NCI-H774 (cell line): ENCODE data around the gene ARHGEF10L.

Experiments used
- DNase-seq: peaks from one replicate; lab custom pipeline; 2025; lab: John Stamatoyannopoulos, UW

Gene ARHGEF10L

DNA sequence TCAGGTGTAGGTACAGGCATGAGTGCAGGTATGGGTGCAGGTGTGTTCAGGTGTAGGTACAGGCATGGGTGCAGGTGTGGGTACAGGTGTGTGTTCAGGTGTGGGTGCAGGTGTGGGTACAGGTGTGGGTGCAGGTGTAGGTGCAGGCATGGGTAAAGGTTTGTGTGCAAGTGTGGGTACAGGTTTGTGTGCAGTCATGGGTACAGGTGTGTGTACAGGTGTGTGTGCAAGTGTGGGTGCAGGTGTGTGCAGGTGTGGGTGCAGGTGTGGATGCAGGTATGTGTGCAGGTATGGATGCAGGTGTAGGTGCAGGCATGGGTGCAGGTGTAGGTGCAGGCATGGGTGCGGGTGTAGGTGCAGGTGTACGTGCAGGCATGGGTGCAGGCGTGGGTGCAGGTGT lies 136.2 kb downstream of the ARHGEF10L start:
- DNase-seq = no peak

DNA sequence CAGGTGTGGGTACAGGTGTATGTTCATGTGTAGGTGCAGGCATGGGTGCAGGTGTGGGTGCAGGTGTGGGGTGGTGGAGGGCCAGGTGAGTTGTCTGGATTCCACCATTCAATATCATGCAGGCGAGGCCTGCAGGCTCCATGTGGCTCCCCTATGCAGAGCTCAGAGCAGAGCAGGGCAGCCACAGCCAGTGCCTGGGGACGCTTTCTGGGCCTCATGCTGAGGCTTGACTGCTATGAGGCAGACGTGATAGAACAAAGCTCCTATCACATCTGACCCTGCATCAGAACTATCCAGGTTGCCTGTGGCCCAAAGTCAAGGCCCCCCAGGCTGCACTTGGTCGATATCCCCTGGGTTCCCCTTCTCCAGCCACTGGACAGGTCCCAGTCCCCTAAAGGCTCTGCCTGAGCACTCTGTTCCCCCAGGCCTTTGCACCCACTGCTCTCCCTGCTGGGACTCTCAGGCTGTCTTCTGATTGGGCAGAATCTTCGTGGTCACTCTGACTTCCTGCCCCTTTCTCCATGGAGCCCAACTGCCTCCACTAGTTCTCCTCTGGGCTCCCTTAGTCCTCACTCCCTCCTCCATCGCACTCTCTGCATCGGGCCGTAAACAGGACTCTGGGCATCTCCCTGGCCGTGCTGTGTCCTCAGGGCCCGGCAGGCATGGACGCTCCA lies 137.0 kb downstream of the ARHGEF10L start:
- no peak for DNase-seq

DNA sequence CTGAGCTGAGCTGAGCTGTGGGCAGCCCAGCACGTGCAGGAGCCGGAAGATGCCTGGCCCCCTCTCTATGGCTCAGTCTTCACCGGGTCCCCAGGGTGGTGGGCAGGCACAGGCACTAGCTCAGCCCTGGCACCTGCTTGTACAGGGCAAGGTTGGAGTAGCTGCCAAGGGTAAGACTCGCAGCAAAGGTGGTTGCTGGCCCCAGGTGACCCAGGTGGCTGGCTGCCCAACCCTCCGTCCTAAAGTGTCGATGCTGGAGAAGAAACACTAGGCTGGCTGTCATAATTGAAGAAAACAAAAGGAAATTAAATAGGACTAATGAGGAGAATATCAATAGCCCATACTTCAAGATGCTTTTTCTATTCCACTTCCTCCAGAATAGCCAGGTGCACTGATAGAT lies 138.5 kb downstream of the ARHGEF10L start:
- no peak for DNase-seq

DNA sequence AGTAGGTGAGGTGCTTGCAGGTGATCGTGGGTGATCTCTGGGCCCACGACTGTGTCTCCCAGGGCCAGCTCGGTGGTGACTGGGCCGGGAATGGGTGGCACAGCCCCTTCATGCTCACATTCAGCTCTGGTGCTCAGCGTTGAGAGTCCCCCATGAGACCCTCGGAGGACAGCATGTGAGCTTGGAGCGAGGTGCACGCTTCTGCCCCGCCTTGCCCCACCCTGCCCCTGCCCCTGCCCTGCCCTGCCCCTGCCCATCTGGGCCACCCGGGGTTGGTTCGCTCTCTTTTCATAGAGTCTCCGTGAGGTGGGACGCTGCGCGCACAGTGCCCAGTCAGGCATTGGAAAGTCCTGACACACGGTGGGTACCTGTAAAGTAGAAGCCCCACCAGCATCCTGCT lies 140.4 kb downstream of the ARHGEF10L start:
- no peak for DNase-seq

DNA sequence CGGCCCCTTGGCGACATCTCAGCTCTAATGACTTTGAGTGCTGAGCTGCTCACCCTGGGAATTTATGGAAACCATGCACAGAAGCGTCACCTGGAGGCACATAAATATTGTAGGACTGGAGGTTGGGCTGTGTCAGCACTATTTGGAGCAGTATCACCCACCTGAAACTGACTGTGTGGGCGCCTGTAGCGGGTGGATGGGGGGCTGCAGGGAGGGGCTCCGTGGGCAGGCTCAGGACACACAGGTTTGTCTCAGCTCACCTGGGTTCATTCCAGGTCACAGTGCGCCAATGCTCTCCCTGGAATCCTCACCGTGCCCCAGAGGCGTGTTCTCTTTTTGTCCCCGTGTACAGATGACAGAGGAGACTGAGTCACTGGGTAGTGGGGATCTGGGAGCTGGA lies 140.8 kb downstream of the ARHGEF10L start:
- DNase-seq = no peak

DNA sequence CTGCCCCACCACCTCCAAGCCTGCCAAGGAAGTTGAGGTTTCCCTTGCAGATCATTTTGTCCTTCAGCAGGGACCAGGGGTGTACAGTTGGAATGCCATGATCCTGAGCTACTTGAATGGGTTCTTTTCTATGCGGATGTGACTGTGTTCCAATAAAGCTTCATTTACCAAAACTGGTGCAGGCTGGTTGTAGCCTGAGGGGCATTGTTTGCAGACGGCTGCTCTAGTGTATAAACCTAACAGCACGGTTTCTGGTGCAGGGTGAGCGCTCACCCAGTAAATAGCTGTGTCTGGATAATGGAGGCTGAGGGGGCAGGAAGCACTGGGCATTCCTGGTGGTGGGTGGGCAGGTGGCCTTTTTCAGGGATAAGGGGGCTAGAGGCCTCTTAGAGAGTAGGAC lies 142.9 kb downstream of the ARHGEF10L start:
- DNase-seq = no peak

DNA sequence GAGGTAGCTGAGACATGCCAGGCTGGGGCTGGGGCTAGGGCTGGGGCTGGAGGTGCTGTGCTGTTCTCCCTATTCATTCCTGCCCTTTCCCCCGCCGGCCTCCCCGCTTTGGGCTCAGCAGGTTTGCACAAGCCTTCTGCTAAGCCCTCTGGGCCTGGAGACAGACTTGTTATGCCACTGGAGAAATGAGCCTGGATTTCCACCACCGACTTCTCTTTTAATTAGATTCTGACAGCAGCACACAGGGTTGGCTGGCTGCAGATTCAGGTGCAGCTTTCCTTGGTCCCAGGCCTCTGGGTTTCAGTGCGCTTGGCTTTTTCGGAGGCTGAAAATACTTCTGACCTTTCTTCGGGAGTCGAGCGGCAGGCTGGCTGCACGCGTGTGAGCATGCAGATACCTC lies 144.1 kb downstream of the ARHGEF10L start:
- DNase-seq = no peak

DNA sequence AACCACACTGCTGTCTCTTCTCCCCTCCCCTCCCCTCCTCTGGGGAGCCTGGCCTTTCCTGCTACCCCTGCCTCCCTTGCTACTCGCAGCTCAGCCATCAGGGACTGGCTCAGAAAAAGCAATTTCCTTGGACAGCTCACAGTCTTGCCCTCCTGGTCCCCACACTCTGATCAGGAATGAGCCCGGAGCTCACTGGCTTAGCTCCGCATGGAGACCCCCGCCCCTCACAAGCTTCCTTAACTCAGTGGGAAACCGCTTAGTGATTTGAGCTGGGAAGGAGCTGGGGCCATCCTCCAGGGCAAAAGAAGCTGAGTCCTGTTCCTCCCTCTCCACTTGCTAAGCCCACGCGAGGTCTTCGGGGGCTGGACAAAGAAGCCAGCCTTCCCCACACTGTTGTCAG lies 145.3 kb downstream of the ARHGEF10L start:
- no peak for DNase-seq

DNA sequence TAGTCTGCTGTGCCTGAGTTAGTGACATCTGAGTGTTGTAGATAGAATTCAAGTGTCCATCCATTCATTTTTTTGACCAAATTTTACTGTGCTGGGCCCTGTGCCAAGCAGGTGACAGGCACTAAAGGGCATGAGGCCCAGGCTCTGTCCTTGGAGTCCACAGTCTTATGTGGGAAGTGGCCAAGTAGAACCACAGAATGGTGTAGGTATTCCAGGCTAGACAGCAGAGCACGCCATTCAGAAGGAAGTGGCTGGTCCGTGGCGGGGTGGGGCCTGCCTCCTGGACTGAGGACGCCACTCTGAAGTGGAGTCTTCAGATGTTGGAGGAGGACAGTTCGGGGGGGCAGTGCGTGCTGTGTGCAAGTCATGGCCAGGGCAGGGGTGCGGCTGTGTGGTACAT lies 146.8 kb downstream of the ARHGEF10L start:
- no peak for DNase-seq

DNA sequence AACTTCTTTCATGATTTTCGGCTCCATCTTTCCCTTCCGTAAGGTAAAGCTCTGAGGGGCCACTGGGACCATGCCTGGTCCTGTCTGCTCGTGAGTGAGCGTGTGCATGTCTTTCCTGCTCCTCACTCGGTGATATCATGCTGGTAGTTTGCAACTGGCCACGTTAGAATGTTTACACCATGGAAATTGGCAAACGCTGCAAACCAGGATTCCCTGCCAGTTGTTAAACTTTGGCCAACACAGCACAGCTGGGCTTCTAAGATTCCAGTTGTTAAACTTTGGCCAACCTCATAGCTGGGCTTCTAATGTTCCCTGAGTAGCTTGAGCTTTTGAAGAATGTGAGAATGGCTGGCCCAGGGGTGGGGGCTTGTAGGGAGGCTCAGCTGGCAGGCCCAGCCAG lies 147.6 kb downstream of the ARHGEF10L start:
- no peak for DNase-seq

DNA sequence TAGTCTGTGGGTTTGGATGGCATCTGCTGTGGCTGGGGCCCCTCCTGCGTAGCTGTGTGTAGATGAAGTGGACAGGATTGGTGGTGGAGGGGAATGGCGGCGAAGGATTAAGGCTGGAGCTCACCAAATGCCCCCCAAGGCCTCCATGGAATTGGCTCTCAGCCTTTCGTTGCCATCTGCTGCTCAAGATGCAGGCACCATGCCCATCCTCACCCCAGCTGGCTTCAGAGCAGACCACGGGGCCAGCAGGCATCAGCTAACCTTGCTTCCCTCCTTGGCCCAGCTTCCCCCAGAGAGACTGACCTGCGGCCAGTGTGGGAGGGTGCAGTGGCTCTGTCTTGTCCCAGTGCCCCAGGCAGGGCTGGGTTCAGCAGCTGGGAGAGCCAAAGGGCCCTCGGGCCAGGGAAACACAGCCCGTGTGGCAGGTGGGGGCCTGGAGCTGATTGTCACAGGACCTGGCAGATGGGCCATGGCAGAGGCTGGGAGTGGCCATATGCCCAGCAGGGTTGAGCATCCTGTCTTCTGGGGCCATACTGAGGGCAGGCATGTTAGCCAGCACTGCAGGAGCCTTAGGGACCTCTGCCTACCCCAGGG lies 148.8 kb downstream of the ARHGEF10L start:
- DNase-seq = no peak

DNA sequence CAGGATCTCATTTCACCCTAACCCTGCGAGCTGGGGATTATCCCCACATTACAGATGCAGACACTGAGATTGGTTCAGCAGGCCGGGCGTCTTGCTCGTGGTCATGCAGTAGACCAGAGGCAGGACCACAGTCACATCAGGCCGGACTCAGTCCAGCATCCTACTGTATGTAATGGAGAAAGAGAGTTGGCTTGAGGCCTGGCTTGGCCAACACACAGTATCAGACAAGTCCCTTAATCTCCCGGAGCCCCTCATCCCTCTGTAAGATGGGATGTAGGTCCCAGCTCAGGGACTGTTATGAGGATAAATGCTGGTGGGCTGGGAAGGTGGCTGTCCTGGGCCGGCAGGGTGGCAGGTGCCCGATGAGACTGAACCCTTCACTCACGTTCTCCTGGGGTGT lies 149.5 kb downstream of the ARHGEF10L start:
- no peak for DNase-seq

DNA sequence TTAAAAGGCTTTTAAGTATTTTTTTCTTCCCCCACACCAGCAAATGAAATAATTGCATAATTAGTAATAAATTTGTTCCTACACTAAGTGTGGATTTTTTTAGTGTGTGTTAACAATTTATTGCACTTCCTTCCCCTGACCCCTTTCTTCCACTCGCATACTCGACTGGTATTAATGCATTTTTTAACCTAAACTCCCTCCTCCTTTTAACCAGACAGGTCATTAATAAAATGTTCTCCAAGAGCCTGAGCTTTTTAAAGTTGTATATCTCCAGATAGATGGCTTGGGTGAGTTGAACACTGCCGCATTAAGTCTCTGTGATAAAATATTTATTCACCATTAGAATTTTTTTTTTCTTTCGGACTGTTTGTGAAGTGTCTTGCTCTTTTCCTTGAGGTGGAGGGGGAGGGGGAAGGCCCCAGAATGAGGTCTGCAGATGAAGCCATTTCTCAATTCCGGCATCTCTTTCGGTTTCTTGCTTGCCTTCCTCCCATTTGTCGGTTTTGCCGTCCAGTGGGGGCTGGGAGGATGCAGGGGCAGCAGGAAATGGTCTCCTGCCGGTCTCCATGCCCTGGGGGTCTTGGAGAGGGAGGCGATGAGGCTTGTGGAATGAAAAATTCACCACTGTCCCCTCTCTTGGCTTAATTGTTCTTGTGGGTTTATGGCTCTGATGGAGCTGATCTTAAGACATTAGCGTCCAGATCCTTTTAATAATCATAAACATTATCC lies 151.6 kb downstream of the ARHGEF10L start:
- no peak for DNase-seq

DNA sequence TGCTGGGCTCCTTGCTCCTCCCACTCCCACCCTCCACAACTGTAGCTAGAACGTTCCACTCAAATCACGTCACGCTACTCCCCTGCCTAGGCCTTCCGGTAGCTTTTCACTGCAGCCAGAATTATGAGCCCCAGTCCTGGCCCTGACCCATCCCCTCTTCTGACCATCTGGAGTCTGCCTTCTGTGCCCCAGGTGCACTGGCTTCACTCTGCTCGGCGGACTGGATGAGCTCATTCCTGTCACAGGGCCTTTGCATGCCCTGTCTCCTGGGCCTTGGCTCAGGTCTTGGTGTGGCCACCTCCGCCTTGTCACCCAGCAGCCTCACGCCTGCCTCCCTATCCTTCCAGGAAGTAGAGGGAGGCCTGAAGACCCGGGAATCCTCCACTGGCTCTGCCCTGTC lies 153.1 kb downstream of the ARHGEF10L start:
- no peak for DNase-seq

DNA sequence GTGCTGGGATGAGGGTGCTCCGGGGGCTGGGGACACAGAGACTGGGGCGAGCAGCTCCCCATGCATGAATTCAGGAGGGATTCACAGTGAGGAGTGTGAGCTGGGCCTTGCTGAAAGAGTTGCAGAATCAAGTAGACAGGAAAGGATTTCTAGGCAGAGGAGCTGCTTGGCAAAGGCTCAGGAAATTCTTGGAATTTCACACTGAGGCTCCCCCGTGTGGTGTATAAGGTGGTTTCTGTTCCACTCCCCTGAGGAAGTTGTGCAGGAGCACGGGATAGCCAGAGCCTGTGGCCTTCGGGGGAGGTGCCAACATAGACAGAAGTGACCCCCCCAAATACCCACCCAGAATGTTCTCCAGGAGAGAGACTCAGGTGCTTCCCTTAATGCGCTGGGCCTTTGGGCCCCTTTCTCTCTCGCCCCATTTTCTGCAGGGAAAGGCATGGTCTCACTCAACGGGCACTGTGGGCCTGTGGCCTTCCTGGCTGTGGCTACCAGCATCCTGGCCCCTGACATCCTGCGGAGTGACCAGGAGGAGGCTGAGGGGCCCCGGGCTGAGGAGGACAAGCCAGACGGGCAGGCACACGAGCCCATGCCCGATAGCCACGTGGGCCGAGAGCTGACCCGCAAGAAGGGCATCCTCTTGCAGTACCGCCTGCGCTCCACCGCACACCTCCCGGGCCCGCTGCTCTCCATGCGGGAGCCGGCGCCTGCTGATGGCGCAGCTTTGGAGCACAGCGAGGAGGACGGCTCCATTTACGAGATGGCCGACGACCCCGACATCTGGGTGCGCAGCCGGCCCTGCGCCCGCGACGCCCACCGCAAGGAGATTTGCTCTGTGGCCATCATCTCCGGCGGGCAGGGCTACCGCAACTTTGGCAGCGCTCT lies 157.2 kb downstream of the ARHGEF10L start:
- no peak for DNase-seq

DNA sequence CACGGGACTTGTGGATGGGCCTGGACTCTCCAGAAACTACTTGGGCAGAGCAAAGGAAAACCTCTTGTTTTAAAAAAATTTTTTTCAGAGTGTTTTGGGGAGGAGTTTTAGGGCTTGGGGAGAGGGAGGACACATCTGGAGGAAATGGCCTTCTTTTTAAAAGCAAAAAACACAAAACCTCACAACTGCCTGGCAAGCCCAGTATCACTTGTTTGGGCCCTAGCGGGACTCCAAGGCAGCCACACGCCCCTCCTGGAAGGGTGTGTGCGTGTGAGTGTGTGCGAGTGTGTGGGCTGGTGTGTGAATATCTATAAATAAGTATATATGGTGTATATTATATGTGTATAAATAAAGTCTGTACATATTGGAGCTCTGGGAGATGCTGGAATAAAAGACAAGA lies 158.0 kb downstream of the ARHGEF10L start:
- DNase-seq = no peak

DNA sequence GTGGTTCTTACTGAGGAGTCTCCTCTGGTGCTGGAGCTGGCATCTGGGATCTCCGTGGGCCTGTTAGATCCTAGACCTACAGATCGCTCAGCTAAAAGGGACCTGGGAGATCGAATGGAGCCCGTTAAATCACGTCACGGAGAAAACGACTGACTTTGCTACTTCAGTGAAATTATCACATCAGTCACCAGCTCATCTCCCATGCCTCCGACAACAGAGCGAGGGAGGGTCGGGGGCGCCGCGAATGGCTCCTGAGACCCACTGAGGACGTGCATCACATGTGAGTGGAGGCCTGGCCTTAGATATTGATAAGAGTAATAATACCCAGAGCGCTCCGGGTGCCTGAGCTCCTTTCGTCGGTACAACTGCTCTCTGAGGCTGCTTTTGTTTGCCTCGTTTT lies 160.1 kb downstream of the ARHGEF10L start:
- no peak for DNase-seq

DNA sequence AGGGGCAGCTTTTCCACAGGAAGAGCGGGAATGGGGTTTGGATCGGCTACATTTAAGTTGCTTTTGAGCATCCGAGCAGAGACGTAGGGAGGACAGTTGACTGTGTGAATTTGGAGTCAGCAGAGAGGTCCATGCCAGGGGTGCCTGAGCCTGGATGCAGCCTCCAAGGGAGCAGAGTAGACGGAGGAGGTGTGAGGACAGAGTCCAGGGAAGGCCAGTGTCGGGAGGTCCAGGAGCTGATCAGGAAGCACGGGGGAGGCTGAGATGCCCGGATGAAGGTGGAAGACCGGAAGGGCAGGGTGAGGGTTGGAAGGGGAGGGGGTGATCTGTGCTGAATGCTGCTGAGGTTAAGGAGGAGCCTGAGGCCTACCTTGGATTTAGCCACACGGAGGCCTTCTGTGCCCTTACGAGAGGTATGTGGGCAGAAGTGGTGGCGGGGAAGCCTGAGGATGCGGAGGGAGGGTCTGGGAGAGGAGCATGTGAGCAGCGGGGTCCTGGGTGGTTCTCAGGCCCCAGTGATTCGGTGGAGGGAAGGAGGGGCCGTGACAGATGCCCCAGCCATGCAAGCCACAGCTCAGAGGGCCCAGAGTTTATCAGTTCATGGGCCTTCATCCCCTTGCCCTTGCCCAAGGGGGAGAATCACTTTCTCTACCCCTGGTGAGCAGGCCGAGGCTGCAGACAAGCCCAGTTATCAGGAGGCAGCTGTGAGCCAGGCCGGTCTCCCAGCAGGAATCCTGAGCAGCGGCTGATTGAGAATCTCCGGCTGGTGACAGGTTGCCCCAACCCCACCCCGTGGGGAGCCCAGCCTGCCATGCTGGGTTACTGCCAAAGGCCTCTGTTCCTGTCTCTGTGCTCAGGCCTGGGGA lies 161.7 kb downstream of the ARHGEF10L start:
- DNase-seq = no peak

DNA sequence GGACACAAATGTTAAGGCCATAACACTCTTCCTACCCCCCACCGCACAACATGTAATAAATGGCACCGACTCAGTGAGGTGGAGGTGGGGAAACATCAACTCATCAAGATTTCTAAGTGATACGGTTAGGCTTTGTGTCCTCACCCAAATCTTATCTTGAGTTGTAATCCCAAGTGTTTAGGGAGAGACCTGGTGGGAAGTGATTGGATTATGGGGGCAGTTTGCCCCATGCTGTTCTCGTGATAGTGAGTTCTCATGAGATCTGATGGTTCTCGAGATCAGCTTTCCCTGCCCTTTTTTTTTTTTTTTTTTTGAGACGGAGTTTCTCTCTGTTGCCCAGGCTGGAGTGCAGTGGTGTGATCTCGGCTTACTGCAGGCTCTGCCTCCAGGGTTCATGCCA lies 164.7 kb downstream of the ARHGEF10L start:
- DNase-seq = no peak

DNA sequence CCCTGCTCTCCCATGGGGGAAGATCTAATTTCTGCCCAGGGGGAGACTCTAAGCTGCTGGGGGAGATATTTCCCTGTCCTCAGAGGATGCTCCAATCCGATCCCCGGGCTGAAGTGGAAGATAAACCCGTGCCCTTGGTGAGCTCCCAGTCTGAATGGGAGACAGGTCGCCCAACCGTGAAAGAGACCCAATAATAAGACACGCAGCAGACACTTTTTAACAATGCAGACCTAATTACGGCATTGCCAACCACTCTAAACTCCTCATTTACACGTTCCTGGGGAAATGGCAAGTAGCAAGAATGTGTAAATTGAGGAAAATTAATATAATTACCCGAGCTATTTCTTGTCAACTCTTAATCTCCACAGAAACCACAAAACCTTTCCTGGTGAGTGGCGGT lies 166.9 kb downstream of the ARHGEF10L start:
- DNase-seq = no peak

DNA sequence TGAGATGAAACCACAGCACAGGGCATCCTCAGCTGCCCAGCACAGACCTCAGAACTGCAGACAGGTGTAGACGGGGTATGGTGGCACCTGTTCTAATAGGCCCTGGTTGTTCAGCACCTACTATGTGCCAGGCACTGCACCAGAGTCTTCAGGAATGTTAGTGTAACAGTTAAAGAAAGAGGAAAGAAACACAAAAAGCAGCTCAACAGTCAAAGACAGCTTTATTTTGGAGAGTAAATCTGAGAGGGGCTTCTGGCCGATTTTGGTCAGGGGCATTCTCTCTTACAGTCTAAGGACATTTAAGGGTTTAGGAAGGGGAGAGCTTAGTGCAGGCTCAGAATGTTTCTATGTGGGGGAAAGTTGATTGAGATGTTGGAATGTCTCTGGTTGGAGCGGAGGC lies 170.5 kb downstream of the ARHGEF10L start:
- no peak for DNase-seq
